OCI-LY1 (cell line): Measurements from ENCODE around the gene LHX3.

Source experiments
- EZH2 ChIP-seq: fragments of 200-600 bp; sonication (generic), shearing (Covaris generic); IDR thresholded peaks from 2 replicates; pipeline ENCODE4 v1.8.0; 2017; ENCODE audit warnings: borderline replicate concordance, mixed run types, mild to moderate bottlenecking, antibody characterized with exemption, low read length, moderate library complexity, mixed read lengths
- TF ChIP-seq, protein P1 (sequence below): fragments of 200-600 bp; sonication (generic), shearing (Covaris generic); IDR thresholded peaks from 2 replicates; pipeline ENCODE4 v1.5.1; 2017; ENCODE audit warnings: mild to moderate bottlenecking, antibody characterized with exemption, low read length, moderate library complexity, mixed read lengths

DNA sequence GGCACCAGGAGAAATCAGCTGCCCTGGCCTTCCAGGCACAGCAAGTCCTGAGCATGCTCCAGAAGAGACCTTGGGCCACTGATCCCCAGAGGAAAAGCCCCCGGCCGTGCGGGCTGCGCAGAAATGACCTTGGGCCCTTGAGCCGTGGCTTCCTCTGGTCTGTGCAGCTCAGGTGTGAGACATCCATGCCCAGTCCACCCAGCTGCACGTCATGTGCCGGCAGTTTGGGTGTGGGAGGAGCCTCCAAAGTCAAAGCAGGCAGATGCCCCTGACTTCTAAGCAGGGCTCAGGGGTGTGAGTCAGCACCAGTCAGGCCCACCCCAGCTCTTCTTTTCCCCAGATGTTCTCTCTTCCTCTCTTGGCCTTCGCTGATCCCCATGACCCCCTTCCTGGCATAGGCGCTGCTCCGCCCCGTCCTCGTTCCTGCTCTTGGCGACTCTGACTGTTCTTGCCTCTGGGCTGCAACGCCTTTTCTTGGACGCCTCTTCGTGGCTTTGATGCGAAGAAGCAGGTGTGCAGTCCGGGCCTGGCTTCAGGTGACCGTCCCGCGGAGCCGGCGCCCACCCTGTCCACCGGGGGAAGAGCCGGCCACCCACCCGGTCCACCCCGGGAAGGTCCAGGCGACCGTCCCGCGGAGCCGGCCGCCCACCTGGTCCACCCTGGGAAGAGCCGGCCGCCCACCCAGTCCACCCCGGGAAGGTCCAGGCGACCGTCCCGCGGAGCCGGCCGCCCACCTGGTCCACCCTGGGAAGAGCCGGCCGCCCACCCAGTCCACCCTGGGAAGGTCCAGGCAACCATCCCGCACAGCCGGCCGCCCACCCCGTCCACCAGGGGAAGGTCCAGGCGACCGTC lies 46.6 kb upstream of the LHX3 start:
- no peak for TF ChIP-seq EZH2
- TF ChIP-seq, protein P1, sequence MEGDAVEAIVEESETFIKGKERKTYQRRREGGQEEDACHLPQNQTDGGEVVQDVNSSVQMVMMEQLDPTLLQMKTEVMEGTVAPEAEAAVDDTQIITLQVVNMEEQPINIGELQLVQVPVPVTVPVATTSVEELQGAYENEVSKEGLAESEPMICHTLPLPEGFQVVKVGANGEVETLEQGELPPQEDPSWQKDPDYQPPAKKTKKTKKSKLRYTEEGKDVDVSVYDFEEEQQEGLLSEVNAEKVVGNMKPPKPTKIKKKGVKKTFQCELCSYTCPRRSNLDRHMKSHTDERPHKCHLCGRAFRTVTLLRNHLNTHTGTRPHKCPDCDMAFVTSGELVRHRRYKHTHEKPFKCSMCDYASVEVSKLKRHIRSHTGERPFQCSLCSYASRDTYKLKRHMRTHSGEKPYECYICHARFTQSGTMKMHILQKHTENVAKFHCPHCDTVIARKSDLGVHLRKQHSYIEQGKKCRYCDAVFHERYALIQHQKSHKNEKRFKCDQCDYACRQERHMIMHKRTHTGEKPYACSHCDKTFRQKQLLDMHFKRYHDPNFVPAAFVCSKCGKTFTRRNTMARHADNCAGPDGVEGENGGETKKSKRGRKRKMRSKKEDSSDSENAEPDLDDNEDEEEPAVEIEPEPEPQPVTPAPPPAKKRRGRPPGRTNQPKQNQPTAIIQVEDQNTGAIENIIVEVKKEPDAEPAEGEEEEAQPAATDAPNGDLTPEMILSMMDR, result no peak
